B cell (primary cell): ENCODE data around the gene RAC3. TPM values are rescaled to one million over a fixed set of nuclear protein-coding genes. Genes with fewer than 3 reads are reported as not detected.

Experiments
- ATAC-seq: fragments of 200-7000 bp; cut with Tn5 transposase; one replicate; pipeline ENCODE4 v1.10.0; 2021; ENCODE audit warnings: low read depth, mild to moderate bottlenecking, moderate number of reproducible peaks, moderate library complexity
- CTCF ChIA-PET: fragments of 350-600 bp; sonication (Branson Sonifier 250); formaldehyde crosslinking; loops from one replicate; lab custom pipeline; 2021; ENCODE audit warnings: antibody characterized with exemption, inconsistent platforms; lab: Charles Lee
- POLR2A ChIA-PET: fragments of 350-600 bp; sonication (Branson Sonifier 250); formaldehyde crosslinking; loops from one replicate; lab custom pipeline; 2021; ENCODE audit warnings: antibody characterized with exemption; lab: Charles Lee
- DNase-seq: peaks from one replicate; pipeline ENCODE4 v3.0.0; 2013
- H2AFZ ChIP-seq: 2 replicates; pipeline ENCODE4 v1.6.1; 2012; ENCODE audit warnings: mild to moderate bottlenecking, low read depth, low read length; ENCODE audit not compliant: insufficient read depth, poor library complexity, severe bottlenecking
- H3K27ac ChIP-seq, 2 donors: 1 replicate in 1 of 2; 2 replicates in 1 of 2; pipeline ENCODE4 v1.5.1; 2012 to 2013; ENCODE audit warnings: low read length in 2 of 2, mild to moderate bottlenecking in 2 of 2, moderate library complexity in 1 of 2
- H3K27me3 ChIP-seq, 4 experiments: fragments of 200-600 bp in 1 of 4; sonication (generic) in 1 of 4; replicated peaks in 1 of 4; 1 replicate in 2 of 4; 2 replicates in 2 of 4; pipeline versions ENCODE4 v1.6.1 to v1.7.0; 2013 to 2016; ENCODE audit warnings: low read length in 3 of 4, mild to moderate bottlenecking in 2 of 4, mixed read lengths in 1 of 4, moderate library complexity in 1 of 4; ENCODE audit not compliant: insufficient read depth in 4 of 4, control insufficient read depth in 3 of 4; ENCODE audit errors: control extremely low read depth in 1 of 4
- H3K36me3 ChIP-seq, 2 experiments: replicated peaks in 1 of 2; 1 replicate in 1 of 2; 2 replicates in 1 of 2; pipeline versions ENCODE4 v1.6.1 to v1.7.1; 2013; ENCODE audit warnings: low read length in 1 of 2; ENCODE audit not compliant: insufficient read depth in 2 of 2, control insufficient read depth in 1 of 2; ENCODE audit errors: control extremely low read depth in 1 of 2, extremely low read depth in 1 of 2
- H3K4me1 ChIP-seq, 2 donors: fragments of 200-600 bp in 1 of 2; sonication (generic) in 1 of 2; 1 replicate in 1 of 2; 2 replicates in 1 of 2; pipeline versions ENCODE4 v1.5.1 to v1.6.1; 2013 to 2017; ENCODE audit warnings: low read length in 2 of 2; ENCODE audit not compliant: control insufficient read depth in 2 of 2, insufficient read depth in 2 of 2
- H3K4me2 ChIP-seq: replicated peaks from 2 replicates; pipeline ENCODE3; 2012; ENCODE audit warnings: mild to moderate bottlenecking, low read depth, low read length; ENCODE audit not compliant: poor library complexity, severe bottlenecking
- H3K4me3 ChIP-seq, 5 experiments: fragments of 200-600 bp in 1 of 5; sonication (generic) in 1 of 5; 1 replicate in 3 of 5; 2 replicates in 2 of 5; pipeline versions ENCODE4 v1.5.1 to v1.7.0; 2011 to 2016; ENCODE audit warnings: low read length in 4 of 5, mild to moderate bottlenecking in 4 of 5, low read depth in 2 of 5, control low read depth in 1 of 5, moderate library complexity in 1 of 5; ENCODE audit not compliant: insufficient read depth in 1 of 5; ENCODE audit errors: control extremely low read depth in 1 of 5, extremely low read depth in 1 of 5
- H3K79me2 ChIP-seq: fragments of 200-600 bp; sonication (generic); one replicate; pipeline ENCODE4 v1.6.0; 2016; ENCODE audit warnings: low read length; ENCODE audit not compliant: control insufficient read depth, insufficient read depth
- H3K9ac ChIP-seq: fragments of 200-600 bp; sonication (generic); 2 replicates; pipeline ENCODE4 v1.6.1; 2017; ENCODE audit warnings: mild to moderate bottlenecking, low read length, moderate library complexity
- H3K9me3 ChIP-seq, 3 donors: one replicate each; pipeline versions ENCODE4 v1.6.1 to v1.7.1; 2013; ENCODE audit warnings: low read length in 2 of 3; ENCODE audit not compliant: control insufficient read depth in 2 of 3, insufficient read depth in 1 of 3; ENCODE audit errors: control extremely low read depth in 1 of 3
- H4K20me1 ChIP-seq: 2 replicates; pipeline ENCODE4 v1.6.0; 2012; ENCODE audit warnings: mild to moderate bottlenecking, low read length; ENCODE audit not compliant: insufficient read depth, control insufficient read depth, poor library complexity, severe bottlenecking
- H3K27ac Mint-ChIP-seq: one replicate; pipeline ENCODE4 v1.8.0; 2021; ENCODE audit warnings: mixed read lengths
- H3K27me3 Mint-ChIP-seq: one replicate; pipeline ENCODE4 v1.8.0; 2021; ENCODE audit warnings: mixed read lengths
- H3K4me1 Mint-ChIP-seq: one replicate; pipeline ENCODE4 v1.8.0; 2021; ENCODE audit warnings: mixed read lengths
- H3K4me3 Mint-ChIP-seq: one replicate; pipeline ENCODE4 v1.8.0; 2021; ENCODE audit warnings: mixed read lengths
- H3K9me3 Mint-ChIP-seq: one replicate; pipeline ENCODE4 v1.8.0; 2022; ENCODE audit warnings: mixed read lengths; ENCODE audit not compliant: insufficient read depth
- CTCF ChIP-seq: fragments of 200-600 bp; IDR thresholded peaks from one replicate; pipeline ENCODE4 v1.8.0; 2022; ENCODE audit warnings: antibody characterized with exemption, mild to moderate bottlenecking
- EZH2 ChIP-seq: IDR thresholded peaks from 2 replicates; pipeline ENCODE4 v1.6.1; 2012; ENCODE audit warnings: borderline replicate concordance, low read depth, mild to moderate bottlenecking, moderate library complexity, low read length; ENCODE audit not compliant: insufficient read depth, poor library complexity, severe bottlenecking
- WGBS: methylation state at CpG from one replicate; pipeline ENCODE4 v1.1.5; 2013; ENCODE audit warnings: missing lambda C conversion rate; ENCODE audit not compliant: insufficient coverage; 5-methylcytosine and 5-hydroxymethylcytosine counted together
- intact Hi-C: fragments of 100-400 bp; cut with micrococcal nuclease; formaldehyde crosslinking; loops from one replicate; pipeline ENCODE4 v1.10.0; 2022
- polyA plus RNA-seq: library from polyadenylated mRNA; depleted of rRNA; stranded (reverse); fragments of >200 nt; gene quantifications from 2 replicates; pipeline ENCODE4 v1.2.3, GENCODE V29; 2012
- total RNA-seq, 2 donors: library from RNA; stranded (reverse); fragments of 120-200 nt in 1 of 2; gene quantifications; 1 replicate in 1 of 2; 2 replicates in 1 of 2; pipeline versions ENCODE4 v1.2.3 to v1.2.4, GENCODE V29; 2013 to 2022

The RAC3 gene
- total and polyA plus RNA-seq, 2 donors (not counting 1 experiment from before 2014, with no cell fraction given): 0.62 to 2.0 TPM

GRCh38 chr17:82030470-82031302 lies 792 bp upstream of the RAC3 start:
- CTCF ChIA-PET: interaction anchor here (0.6 to 3.0 kb wide), 16 partner anchors 10 to 686 kb away, joined by 3 to 41 read pairs (median 3); partner anchors contain the start of gene FN3KRP
- intact Hi-C loops: loop anchor here (1.0 to 10.0 kb wide), 2 partner anchors 77 to 524 kb away; no protein-coding TSS in a partner anchor
- no peak overlapping the region for H3K27ac ChIP-seq

More at GRCh38 chr17:82030470-82031302, 792 bp upstream of the RAC3 start:
- peaks cover 0 to 10% (median 0%) of the 10 kb centered on the region in 3 donors for H3K9me3 ChIP-seq
- H3K4me1 ChIP-seq: peaks cover 17 to 21% of the 10 kb centered on the region in 2 donors
- H3K79me2 ChIP-seq: peaks cover 2% of the 10 kb centered on the region
- peak; percentile 86 for DNase-seq
- peak overlapping the region in 4 of 5 experiments; percentile 45 to 59 (median 54) for H3K4me3 ChIP-seq
- H3K4me2 ChIP-seq: peak overlapping the region; percentile 97
- H3K27ac Mint-ChIP-seq: peak overlapping the region; percentile 41
- TF ChIP-seq EZH2 (no peak), CTCF (peak; percentile 94)
- POLR2A ChIA-PET: interaction anchor here (0.5 to 0.9 kb wide), 2 partner anchors 8 to 305 kb away, joined by 3 to 6 read pairs; partner anchors contain the start of genes CENPX and LRRC45
- H3K4me3 Mint-ChIP-seq: peak overlapping the region; percentile 89
- peak overlapping the region; percentile 72 for H2AFZ ChIP-seq
- H3K27me3 Mint-ChIP-seq: no peaks in the 10 kb centered on the region
- no peaks in the 10 kb centered on the region for H3K9me3 Mint-ChIP-seq
- H3K36me3 ChIP-seq: no peaks in the 10 kb centered on the region
- peak overlapping the region; percentile 59 for H3K9ac ChIP-seq
- H3K27me3 ChIP-seq: peaks cover 0 to 39% (median 3%) of the 10 kb centered on the region in 4 experiments
- peaks cover 17% of the 10 kb centered on the region for H3K4me1 Mint-ChIP-seq
- H4K20me1 ChIP-seq: peaks cover 41% of the 10 kb centered on the region
- peak; percentile 89 for ATAC-seq
- WGBS: 1% methylated on average over 94 of the region's 94 CpGs
